Astrocyte (in vitro differentiated cells and primary cell): ENCODE measurements around the gene C1orf105.

ENCODE experiments used
- CTCF ChIP-seq: IDR thresholded peaks from 2 replicates; pipeline ENCODE4 v1.5.1; 2011; ENCODE audit warnings: low read depth, mild to moderate bottlenecking, inconsistent platforms, low read length, moderate library complexity; ENCODE audit not compliant: insufficient read depth
- EZH2 ChIP-seq: IDR thresholded peaks from 2 replicates; pipeline ENCODE4 v1.6.1; 2012; ENCODE audit warnings: mild to moderate bottlenecking, low read length, inconsistent platforms; ENCODE audit not compliant: insufficient read depth

- TF ChIP-seq CTCF (no peak), EZH2 (no peak)
These were observed 93.0 kb downstream of the C1orf105 start for GRCh38 chr1:172513479-172513878.
